Smooth muscle cell (in vitro differentiated cells): Measurements from ENCODE around the gene LSM3. TPM values are rescaled to one million over a fixed set of nuclear protein-coding genes. Genes with fewer than 3 reads are reported as not detected.
A peak's percentile ranks its signal among the peaks of the same experiment; 100 is the strongest.

Experiments
- DNase-seq: peaks from one replicate; lab custom pipeline; 2025; ENCODE audit not compliant: unreplicated experiment; lab: John Stamatoyannopoulos, UW
- H2AFZ ChIP-seq: fragments of 200-600 bp; sonication (generic); 2 replicates; pipeline ENCODE4 v1.6.0; 2016; ENCODE audit warnings: antibody characterized with exemption, low read depth, mild to moderate bottlenecking
- H3F3A ChIP-seq: fragments of 200-600 bp; sonication (generic); 2 replicates; pipeline ENCODE4 v1.6.0; 2017; ENCODE audit warnings: antibody characterized with exemption, low read depth
- H3K27ac ChIP-seq: fragments of 200-600 bp; sonication (generic); 2 replicates; pipeline ENCODE4 v1.5.1; 2016; ENCODE audit warnings: low read depth, mild to moderate bottlenecking
- H3K27me3 ChIP-seq: fragments of 200-600 bp; sonication (generic); 2 replicates; pipeline ENCODE4 v1.6.1; 2016; ENCODE audit warnings: low read depth, mild to moderate bottlenecking
- H3K36me3 ChIP-seq: fragments of 200-600 bp; sonication (generic); 2 replicates; pipeline ENCODE4 v1.5.1; 2016; ENCODE audit warnings: low read depth
- H3K4me1 ChIP-seq: fragments of 200-600 bp; sonication (generic); 2 replicates; pipeline ENCODE4 v1.5.1; 2016; ENCODE audit warnings: low read depth
- H3K4me2 ChIP-seq: fragments of 200-600 bp; sonication (generic); 2 replicates; pipeline ENCODE4 v1.6.0; 2016; ENCODE audit warnings: mild to moderate bottlenecking
- H3K4me3 ChIP-seq: fragments of 200-600 bp; sonication (generic); 2 replicates; pipeline ENCODE4 v1.5.1; 2016; ENCODE audit warnings: mild to moderate bottlenecking
- H3K79me2 ChIP-seq: fragments of 200-600 bp; sonication (generic); 2 replicates; pipeline ENCODE4 v1.6.0; 2016; ENCODE audit warnings: low read depth, mild to moderate bottlenecking
- H3K9ac ChIP-seq: fragments of 200-600 bp; sonication (generic); 2 replicates; pipeline ENCODE4 v1.6.0; 2016; ENCODE audit warnings: low read depth
- H3K9me3 ChIP-seq: fragments of 200-600 bp; sonication (generic); replicated peaks from 2 replicates; pipeline ENCODE4 v1.5.1; 2016; ENCODE audit warnings: low read depth
- H4K20me1 ChIP-seq: fragments of 200-600 bp; sonication (generic); 2 replicates; pipeline ENCODE4 v1.6.0; 2016; ENCODE audit warnings: low read depth
- CTCF ChIP-seq: fragments of 200-600 bp; sonication (generic); IDR thresholded peaks from 2 replicates; pipeline ENCODE4 v1.5.1; 2017; ENCODE audit warnings: borderline replicate concordance, mild to moderate bottlenecking, antibody characterized with exemption; ENCODE audit not compliant: insufficient read depth, poor library complexity, severe bottlenecking
- WGBS: methylation state at CpG from one replicate; pipeline ENCODE4 v1.1.7; 2016; ENCODE audit warnings: low lambda C conversion rate; 5-methylcytosine and 5-hydroxymethylcytosine counted together
- polyA plus RNA-seq: library from polyadenylated mRNA; unstranded; fragments of >200 nt; fragmentation: Nextera tagmentation; extraction: Ambion mirVana; gene quantifications from 2 replicates; pipeline ENCODE4 v1.2.1, GENCODE V29; 2016
- total RNA-seq: library from RNA; depleted of rRNA; stranded (reverse); fragments of >200 nt; gene quantifications from 2 replicates; pipeline ENCODE4 v1.2.3, GENCODE V29; 2014

LSM3 gene
- total and polyA plus RNA-seq, 2 experiments from 2014 or later, result 18.3 to 31.9 TPM

GRCh38 chr3:14151471-14152083 lies 27.0 kb upstream of the LSM3 start:
- Histone ChIP-seq H3F3A (no peaks in the 10 kb centered on the region), H3K4me2 (no peak overlapping the region), H3K4me3 (no peak overlapping the region), H3K9me3 (no peaks in the 10 kb centered on the region), H3K36me3 (no peaks in the 10 kb centered on the region), H3K4me1 (no peaks in the 10 kb centered on the region), H2AFZ (no peak overlapping the region), H3K79me2 (no peaks in the 10 kb centered on the region), H3K27me3 (no peaks in the 10 kb centered on the region), H3K27ac (no peak overlapping the region), H3K9ac (no peak overlapping the region), H4K20me1 (peaks cover 3% of the 10 kb centered on the region)
- DNase-seq, result no peak
- TF ChIP-seq CTCF, result no peak
- 92% methylated on average over 12 of the region's 12 CpGs for WGBS

GRCh38 chr3:14152233-14152962 lies 26.2 kb upstream of the LSM3 start:
- H3K4me2 ChIP-seq, result no peak overlapping the region
- no peaks in the 10 kb centered on the region for H3K27me3 ChIP-seq
- no peaks in the 10 kb centered on the region for H3K79me2 ChIP-seq
- no peak for DNase-seq
- no peaks in the 10 kb centered on the region for H3K36me3 ChIP-seq
- H3K4me3 ChIP-seq, result no peak overlapping the region
- no peak overlapping the region for H3K9ac ChIP-seq
- no peaks in the 10 kb centered on the region for H3K9me3 ChIP-seq
- no peaks in the 10 kb centered on the region for H3F3A ChIP-seq
- H2AFZ ChIP-seq, result no peak overlapping the region
- peak; percentile 13 for TF ChIP-seq CTCF
- H3K4me1 ChIP-seq, result no peaks in the 10 kb centered on the region
- 95% methylated on average over 11 of the region's 11 CpGs for WGBS
- peaks cover 3% of the 10 kb centered on the region for H4K20me1 ChIP-seq
- H3K27ac ChIP-seq, result no peak overlapping the region

- no peaks in the 10 kb centered on the region for H3F3A ChIP-seq
- 93% methylated on average over 4 of the region's 4 CpGs for WGBS
- DNase-seq, result no peak
- no peak for TF ChIP-seq CTCF
- no peaks in the 10 kb centered on the region for H3K79me2 ChIP-seq
- no peak overlapping the region for H3K4me2 ChIP-seq
- H2AFZ ChIP-seq, result no peak overlapping the region
- no peaks in the 10 kb centered on the region for H3K27me3 ChIP-seq
- no peak overlapping the region for H3K9ac ChIP-seq
- no peak overlapping the region for H3K4me3 ChIP-seq
- peaks cover 4% of the 10 kb centered on the region for H3K36me3 ChIP-seq
- H4K20me1 ChIP-seq, result peaks cover 3% of the 10 kb centered on the region
- H3K9me3 ChIP-seq, result no peaks in the 10 kb centered on the region
- no peaks in the 10 kb centered on the region for H3K4me1 ChIP-seq
- H3K27ac ChIP-seq, result no peak overlapping the region
Observed at GRCh38 chr3:14152963-14153355, 25.7 kb upstream of the LSM3 start.
